ENCODE data around the gene RAD54L2. TPM values are rescaled to one million over a fixed set of nuclear protein-coding genes. Genes with fewer than 3 reads are reported as not detected.
A peak's percentile ranks its signal among the peaks of the same experiment; 100 is the strongest.

RAD54L2 gene, protein sequence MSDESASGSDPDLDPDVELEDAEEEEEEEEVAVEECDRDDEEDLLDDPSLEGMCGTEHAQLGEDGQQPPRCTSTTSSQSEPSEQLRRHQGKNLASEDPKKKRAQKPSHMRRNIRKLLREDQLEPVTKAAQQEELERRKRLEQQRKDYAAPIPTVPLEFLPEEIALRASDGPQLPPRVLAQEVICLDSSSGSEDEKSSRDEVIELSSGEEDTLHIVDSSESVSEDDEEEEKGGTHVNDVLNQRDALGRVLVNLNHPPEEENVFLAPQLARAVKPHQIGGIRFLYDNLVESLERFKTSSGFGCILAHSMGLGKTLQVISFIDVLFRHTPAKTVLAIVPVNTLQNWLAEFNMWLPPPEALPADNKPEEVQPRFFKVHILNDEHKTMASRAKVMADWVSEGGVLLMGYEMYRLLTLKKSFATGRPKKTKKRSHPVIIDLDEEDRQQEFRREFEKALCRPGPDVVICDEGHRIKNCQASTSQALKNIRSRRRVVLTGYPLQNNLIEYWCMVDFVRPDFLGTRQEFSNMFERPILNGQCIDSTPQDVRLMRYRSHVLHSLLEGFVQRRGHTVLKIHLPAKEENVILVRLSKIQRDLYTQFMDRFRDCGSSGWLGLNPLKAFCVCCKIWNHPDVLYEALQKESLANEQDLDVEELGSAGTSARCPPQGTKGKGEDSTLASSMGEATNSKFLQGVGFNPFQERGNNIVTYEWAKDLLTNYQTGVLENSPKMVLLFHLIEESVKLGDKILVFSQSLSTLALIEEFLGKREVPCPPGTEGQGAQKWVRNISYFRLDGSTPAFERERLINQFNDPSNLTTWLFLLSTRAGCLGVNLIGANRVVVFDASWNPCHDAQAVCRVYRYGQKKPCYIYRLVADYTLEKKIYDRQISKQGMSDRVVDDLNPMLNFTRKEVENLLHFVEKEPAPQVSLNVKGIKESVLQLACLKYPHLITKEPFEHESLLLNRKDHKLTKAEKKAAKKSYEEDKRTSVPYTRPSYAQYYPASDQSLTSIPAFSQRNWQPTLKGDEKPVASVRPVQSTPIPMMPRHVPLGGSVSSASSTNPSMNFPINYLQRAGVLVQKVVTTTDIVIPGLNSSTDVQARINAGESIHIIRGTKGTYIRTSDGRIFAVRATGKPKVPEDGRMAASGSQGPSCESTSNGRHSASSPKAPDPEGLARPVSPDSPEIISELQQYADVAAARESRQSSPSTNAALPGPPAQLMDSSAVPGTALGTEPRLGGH (N-terminal part only)
- 10 to 100 TPM; 27.6 to 30.0 TPM for total RNA-seq

DNA sequence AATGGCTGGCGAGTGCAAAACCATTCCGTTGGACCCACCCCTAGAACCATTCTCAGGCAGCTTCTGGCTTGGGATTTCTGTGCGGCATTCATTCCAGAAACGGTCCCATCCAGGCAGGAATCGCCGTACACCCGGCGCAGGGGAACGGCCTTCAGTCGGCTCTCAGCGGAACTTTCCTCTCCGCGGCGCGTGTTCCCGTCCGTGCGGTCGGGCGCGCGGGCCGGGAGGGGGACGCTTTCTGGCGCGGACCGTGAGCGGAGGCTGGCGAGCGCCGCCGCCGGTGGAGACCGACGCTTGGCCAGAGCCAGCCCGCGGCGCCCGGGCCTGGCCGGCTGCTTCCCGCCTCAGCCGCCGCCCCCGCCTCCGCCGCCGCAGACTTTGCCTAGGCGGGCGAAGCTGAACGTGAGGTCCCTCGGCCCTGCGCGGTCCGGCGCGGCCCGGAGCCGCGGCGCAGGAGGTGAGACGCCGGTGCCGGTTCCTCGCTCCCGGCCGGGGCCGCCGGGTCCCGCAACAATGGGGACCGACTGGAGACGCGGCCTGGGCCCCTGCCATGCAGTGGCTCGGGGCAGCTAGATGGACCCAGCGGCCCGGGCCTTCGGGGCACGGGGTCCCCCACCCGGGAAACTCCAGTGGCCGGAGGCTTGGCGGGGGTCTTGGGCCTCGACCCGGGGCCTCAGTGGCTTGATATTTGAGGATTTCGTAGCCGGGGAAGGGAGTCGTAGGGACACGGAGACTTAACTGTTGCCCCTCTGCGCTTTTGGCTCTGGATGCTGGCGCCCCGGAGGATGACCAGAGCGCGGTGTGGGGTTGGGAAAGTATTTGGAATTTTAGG, at the start of gene RAD54L2:
Gene RAD54L2 (plus strand): TSS at position 261 of the 832 bp plus-strand sequence. CDS start 51,702 bp downstream, outside the sequence.
- DNase-seq: peak; percentile 83
- Mint-ChIP-seq H3K4me3 (peak within 1 kb of the TSS; percentile 88), H3K4me1 (ENCODE audit: low read depth) (peaks cover 28% of the 10 kb centered on the region), H3K9me3 (no peaks in the 10 kb centered on the region), H3K27ac (peak within 1 kb of the TSS; percentile 87), H3K27me3 (no peaks in the 10 kb centered on the region), H3K36me3 (peaks cover 2% of the 10 kb centered on the region)
- intact Hi-C loops (cut with micrococcal nuclease): loop anchor here (1.0 to 2.0 kb wide), 2 partner anchors 36 to 148 kb away; partner anchors contain the start of gene RBM15B
- ChIA-PET POLR2A (interaction anchor here (0.9 to 1.8 kb wide), 5 partner anchors 15 to 143 kb away, joined by 3 to 9 read pairs (median 8); partner anchors contain the start of gene DCAF1), CTCF (interaction anchor here (0.8 to 5.6 kb wide), 8 partner anchors 11 to 149 kb away, joined by 3 to 54 read pairs (median 6); partner anchors contain the start of gene DCAF1)

- Mint-ChIP-seq H3K27ac (peak overlapping the region; percentile 94), H3K36me3 (peaks cover 6% of the 10 kb centered on the region), H3K4me1 (ENCODE audit: low read depth) (peaks cover 11% of the 10 kb centered on the region), H3K9me3 (no peaks in the 10 kb centered on the region), H3K27me3 (peaks cover 1% of the 10 kb centered on the region), H3K4me3 (peak overlapping the region; percentile 82)
- DNase-seq: peak; percentile 93
- intact Hi-C loops (cut with micrococcal nuclease): loop anchor here (1.0 to 5.0 kb wide), 3 partner anchors 108 to 882 kb away; partner anchors contain the start of genes MAPKAPK3, PARP3 and RBM15B
- ChIA-PET POLR2A (interaction anchor here (0.6 to 4.4 kb wide), 15 partner anchors 11 to 725 kb away, joined by 3 to 37 read pairs (median 8); partner anchors contain the start of genes MANF, RAD54L2 and TEX264), CTCF (interaction anchor here (0.6 to 7.3 kb wide), 11 partner anchors 10 to 883 kb away, joined by 3 to 261 read pairs (median 7); partner anchors contain the start of genes RAD54L2 and TEX264)
These were observed 39.4 kb upstream of the RAD54L2 start for GRCh38 chr3:51498876-51499738.

DNA sequence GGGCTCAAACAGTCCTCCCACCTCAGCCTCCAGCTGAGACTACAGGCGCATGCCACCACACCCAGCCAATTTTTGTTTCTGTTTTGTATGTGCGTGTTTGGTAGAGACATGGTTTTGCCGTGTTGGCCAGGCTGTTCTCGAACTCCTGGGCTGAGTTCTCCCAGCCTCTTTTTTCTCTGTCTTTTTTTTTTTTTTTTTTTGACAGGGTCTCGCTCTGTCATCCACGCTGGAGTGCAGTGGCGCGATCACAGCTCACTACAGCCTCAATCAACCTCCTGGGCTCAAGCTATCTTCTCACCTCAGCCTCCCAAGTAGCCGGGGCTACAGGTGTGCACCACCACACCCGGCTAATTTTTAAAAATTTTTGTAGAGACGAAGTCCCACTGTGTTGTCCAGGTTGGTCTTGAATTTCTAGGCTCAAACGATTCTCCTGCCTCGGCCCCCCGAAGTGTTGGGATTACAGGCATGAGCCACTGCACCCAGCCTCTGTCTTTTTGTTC, 37.8 kb upstream of the RAD54L2 start:
- H3K27me3 Mint-ChIP-seq: peaks cover 1% of the 10 kb centered on the region
- H3K4me3 Mint-ChIP-seq: peak overlapping the region; percentile 82
- peak overlapping the region; percentile 94 for H3K27ac Mint-ChIP-seq
- intact Hi-C loops (cut with micrococcal nuclease): loop anchor here (1.0 to 10.0 kb wide), 5 partner anchors 115 to 1146 kb away; partner anchors contain the start of genes ABHD14A, ABHD14B, CYB561D2 and HEMK1
- no peaks in the 10 kb centered on the region for H3K9me3 Mint-ChIP-seq
- POLR2A ChIA-PET: interaction anchor here (0.6 to 4.4 kb wide), 11 partner anchors 37 to 1741 kb away, joined by 3 to 37 read pairs (median 8); partner anchors contain the start of genes RAD54L2 and TEX264
- CTCF ChIA-PET: interaction anchor here (0.6 to 7.3 kb wide), 16 partner anchors 9 to 1271 kb away, joined by 3 to 261 read pairs (median 6); partner anchors contain the start of genes MANF, PARP3, RAD54L2 and RRP9
- DNase-seq: peak; percentile 37
- H3K36me3 Mint-ChIP-seq: peaks cover 3% of the 10 kb centered on the region
- H3K4me1 Mint-ChIP-seq (ENCODE audit: low read depth): peaks cover 11% of the 10 kb centered on the region

DNA sequence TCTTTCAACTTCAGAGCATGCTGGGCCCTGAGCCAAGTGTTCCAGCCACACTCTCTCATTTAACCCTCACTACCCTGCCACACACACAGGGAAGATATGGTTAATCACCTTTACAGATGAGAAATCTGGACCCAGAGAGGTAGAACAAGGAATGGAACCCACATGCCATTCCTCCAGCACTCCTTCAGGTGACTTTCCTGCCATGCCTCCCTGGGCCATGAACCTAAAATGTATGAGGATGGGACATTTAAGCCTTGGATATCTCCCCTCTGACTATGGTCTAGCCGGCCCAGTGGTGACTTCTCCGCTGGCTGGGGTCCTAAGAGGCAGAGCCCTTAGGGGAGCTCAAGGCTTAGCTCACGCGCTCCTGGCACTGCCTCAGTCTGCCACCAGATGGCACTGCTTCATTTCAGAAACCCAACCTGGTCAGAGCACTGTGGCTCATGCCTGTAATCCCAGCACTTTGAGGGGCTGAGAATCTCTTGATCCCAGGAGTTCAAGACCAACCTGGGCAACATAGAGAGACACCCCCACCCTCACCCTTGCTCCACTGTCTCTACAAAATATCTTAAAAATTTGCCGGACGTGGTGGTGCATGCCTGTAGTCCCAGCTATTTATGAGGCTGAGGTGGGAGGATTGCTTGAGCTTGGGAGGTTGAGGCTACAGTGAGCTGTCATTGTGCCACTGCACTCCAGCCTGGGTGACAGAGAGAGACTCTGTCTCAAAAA, 36.5 kb upstream of the RAD54L2 start:
- no peaks in the 10 kb centered on the region for H3K9me3 Mint-ChIP-seq
- H3K4me1 Mint-ChIP-seq (ENCODE audit: low read depth): peaks cover 11% of the 10 kb centered on the region
- H3K27me3 Mint-ChIP-seq: peaks cover 1% of the 10 kb centered on the region
- H3K36me3 Mint-ChIP-seq: peaks cover 3% of the 10 kb centered on the region
- ChIA-PET CTCF (interaction anchor here (0.6 to 7.3 kb wide), 41 partner anchors 10 to 886 kb away, joined by 3 to 261 read pairs (median 5); partner anchors contain the start of genes ABHD14B, MANF, PARP3 and RAD54L2), POLR2A (interaction anchor here (1.9 to 4.4 kb wide), 3 partner anchors 38 to 180 kb away, joined by 8 to 37 read pairs (median 9); partner anchors contain the start of gene TEX264)
- H3K27ac Mint-ChIP-seq: peak overlapping the region; percentile 62
- H3K4me3 Mint-ChIP-seq: no peak overlapping the region
- intact Hi-C loops (cut with micrococcal nuclease): loop anchor here (1.0 to 10.0 kb wide), 6 partner anchors 36 to 1147 kb away; partner anchors contain the start of genes ABHD14A, ABHD14B, CYB561D2 and NPRL2
- peak; percentile 89 for DNase-seq

DNA sequence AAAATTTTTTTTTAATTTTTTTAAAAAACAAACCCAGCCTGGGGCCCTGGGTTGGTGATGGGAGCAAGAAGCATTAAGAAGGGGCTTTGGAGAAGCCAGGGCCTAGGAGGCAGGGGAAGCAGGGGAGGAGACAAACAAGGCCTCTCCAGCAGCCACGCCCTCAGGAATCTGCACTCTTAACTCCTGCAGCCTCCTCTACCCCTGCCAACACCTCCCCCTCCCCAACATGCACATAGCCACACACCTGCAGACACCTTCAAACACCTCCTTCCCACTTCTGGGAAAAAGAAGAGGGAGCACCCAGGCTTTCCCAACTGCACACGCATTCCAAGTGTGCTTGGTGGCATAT, 36.0 kb upstream of the RAD54L2 start:
- no peak overlapping the region for H3K27ac Mint-ChIP-seq
- CTCF ChIA-PET: interaction anchor here (0.6 to 7.3 kb wide), 29 partner anchors 10 to 439 kb away, joined by 3 to 261 read pairs (median 6); partner anchors contain the start of genes MANF, PARP3, RAD54L2 and RRP9
- intact Hi-C loops (cut with micrococcal nuclease): loop anchor here (1.0 to 10.0 kb wide), 6 partner anchors 36 to 1148 kb away; partner anchors contain the start of genes ABHD14A, ABHD14B, CYB561D2 and NPRL2
- no peaks in the 10 kb centered on the region for H3K9me3 Mint-ChIP-seq
- peaks cover 1% of the 10 kb centered on the region for H3K27me3 Mint-ChIP-seq
- no peak for DNase-seq
- peaks cover 11% of the 10 kb centered on the region for H3K4me1 Mint-ChIP-seq (ENCODE audit: low read depth)
- POLR2A ChIA-PET: interaction anchor here (1.9 to 4.4 kb wide), 3 partner anchors 37 to 180 kb away, joined by 8 to 37 read pairs (median 9); partner anchors contain the start of gene TEX264
- H3K4me3 Mint-ChIP-seq: no peak overlapping the region
- peaks cover 3% of the 10 kb centered on the region for H3K36me3 Mint-ChIP-seq

DNA sequence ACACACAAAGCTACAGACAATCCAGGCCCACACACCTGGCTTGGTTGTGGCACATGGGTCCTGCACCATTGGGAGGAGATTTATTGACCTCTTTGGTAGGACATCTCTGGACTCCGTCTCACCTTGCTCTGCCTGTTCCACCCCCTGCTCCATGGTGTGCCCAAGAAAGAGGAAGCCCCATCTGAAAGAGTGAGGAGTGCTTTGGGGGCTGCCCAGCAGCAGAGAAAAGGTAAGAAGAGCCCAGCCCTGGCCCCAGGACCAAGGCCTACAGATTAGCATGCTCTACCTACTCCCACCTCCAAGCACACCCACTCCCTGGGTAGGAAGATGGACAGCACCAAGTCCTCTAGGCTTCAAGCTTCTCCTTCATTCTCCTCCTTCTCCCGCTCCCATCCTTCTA, 35.5 kb upstream of the RAD54L2 start:
- no peak for DNase-seq
- H3K9me3 Mint-ChIP-seq: no peaks in the 10 kb centered on the region
- peaks cover 11% of the 10 kb centered on the region for H3K4me1 Mint-ChIP-seq (ENCODE audit: low read depth)
- intact Hi-C loops (cut with micrococcal nuclease): loop anchor here (10.0 kb wide), 2 partner anchors 472 to 1148 kb away; partner anchors contain the start of genes ABHD14A, ABHD14B, CYB561D2 and NPRL2
- ChIA-PET CTCF (interaction anchor here (0.9 to 7.3 kb wide), 8 partner anchors 36 to 296 kb away, joined by 3 to 261 read pairs (median 30); partner anchors contain the start of genes MANF, RAD54L2 and TEX264), POLR2A (interaction anchor here (1.9 kb wide), 2 partner anchors 37 to 179 kb away, joined by 8 to 9 read pairs; no protein-coding TSS in a partner anchor)
- H3K27ac Mint-ChIP-seq: no peak overlapping the region
- H3K4me3 Mint-ChIP-seq: no peak overlapping the region
- peaks cover 3% of the 10 kb centered on the region for H3K36me3 Mint-ChIP-seq
- H3K27me3 Mint-ChIP-seq: peaks cover 1% of the 10 kb centered on the region

DNA sequence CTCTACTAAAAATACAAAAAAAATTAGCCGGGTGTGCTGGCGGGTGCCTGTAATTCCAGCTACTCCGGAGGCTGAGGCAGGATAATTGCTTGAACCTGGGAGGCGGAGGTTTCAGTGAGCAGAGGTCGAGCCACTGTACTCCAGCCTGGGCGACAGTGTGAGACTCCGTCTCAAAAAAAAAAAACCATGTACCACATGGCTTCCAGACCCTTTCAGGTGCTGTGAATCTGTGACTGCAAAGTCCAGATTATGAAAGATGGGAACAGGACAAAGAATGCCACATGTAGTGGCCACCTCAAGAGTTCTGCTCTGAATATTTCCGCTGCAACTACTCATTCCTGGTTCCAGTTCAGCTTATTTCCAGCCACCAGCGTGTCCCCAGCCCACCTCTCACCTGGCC, 30.3 kb upstream of the RAD54L2 start:
- Mint-ChIP-seq H3K9me3 (no peaks in the 10 kb centered on the region), H3K27ac (no peak overlapping the region), H3K4me3 (no peak overlapping the region), H3K27me3 (no peaks in the 10 kb centered on the region), H3K36me3 (no peaks in the 10 kb centered on the region), H3K4me1 (ENCODE audit: low read depth) (no peaks in the 10 kb centered on the region)
- DNase-seq: no peak
- ChIA-PET CTCF (interaction anchor here (1.9 to 2.5 kb wide), 3 partner anchors 8 to 174 kb away, joined by 6 to 9 read pairs (median 6); partner anchors contain the start of gene DCAF1), POLR2A (no interaction called here)
- intact Hi-C loops (cut with micrococcal nuclease): loop anchor here (10.0 kb wide), 2 partner anchors 467 to 1153 kb away; partner anchors contain the start of genes ABHD14A, ABHD14B, CYB561D2 and NPRL2

GRCh38 chr3:51510996-51511395, 27.5 kb upstream of the RAD54L2 start:
- DNase-seq: no peak
- H3K36me3 Mint-ChIP-seq: no peaks in the 10 kb centered on the region
- intact Hi-C loops (cut with micrococcal nuclease): no loop called here
- ChIA-PET POLR2A (interaction anchor here (0.6 kb wide), 1 partner anchor 485 kb away, joined by 6 read pairs; no protein-coding TSS in a partner anchor), CTCF (interaction anchor here (2.4 to 2.5 kb wide), 2 partner anchors 9 to 159 kb away, joined by 9 to 12 read pairs; no protein-coding TSS in a partner anchor)
- no peaks in the 10 kb centered on the region for H3K4me1 Mint-ChIP-seq (ENCODE audit: low read depth)
- no peaks in the 10 kb centered on the region for H3K27me3 Mint-ChIP-seq
- no peak overlapping the region for H3K4me3 Mint-ChIP-seq
- no peak overlapping the region for H3K27ac Mint-ChIP-seq
- no peaks in the 10 kb centered on the region for H3K9me3 Mint-ChIP-seq
